Neural cell (in vitro differentiated cells): ENCODE measurements around the gene CDH4. TPM values are rescaled to one million over a fixed set of nuclear protein-coding genes. Genes with fewer than 3 reads are reported as not detected.

ENCODE experiments used
- H2AFZ ChIP-seq: fragments of 200-600, 300-800 bp; sonication (generic), shearing (Covaris generic); 2 replicates; pipeline ENCODE4 v1.6.0; 2014; ENCODE audit warnings: low read depth, mild to moderate bottlenecking, antibody characterized with exemption, low read length, moderate library complexity
- H3F3A ChIP-seq: fragments of 200-600 bp; shearing (Covaris generic); 2 replicates; pipeline ENCODE4 v1.6.1; 2016; ENCODE audit warnings: mild to moderate bottlenecking, moderate library complexity, mixed read lengths, antibody characterized with exemption, low read length; ENCODE audit not compliant: insufficient read depth, poor library complexity, severe bottlenecking
- H3K27ac ChIP-seq: fragments of 200-600, 300-800 bp; sonication (generic), shearing (Covaris generic); 2 replicates; pipeline ENCODE4 v1.5.1; 2014; ENCODE audit warnings: mild to moderate bottlenecking, low read length, moderate library complexity
- H3K27me3 ChIP-seq: fragments of 300-800, 200-600 bp; sonication (generic), shearing (Covaris generic); 2 replicates; pipeline ENCODE4 v1.6.0; 2014; ENCODE audit warnings: mild to moderate bottlenecking, low read depth, low read length, moderate library complexity; ENCODE audit not compliant: insufficient read depth
- H3K36me3 ChIP-seq: fragments of 300-800, 200-600 bp; sonication (generic), shearing (Covaris generic); 2 replicates; pipeline ENCODE4 v1.5.1; 2014; ENCODE audit warnings: mild to moderate bottlenecking, antibody characterized with exemption, low read length, moderate library complexity; ENCODE audit not compliant: insufficient read depth
- H3K4me2 ChIP-seq: fragments of 300-800, 200-600 bp; sonication (generic), shearing (Covaris generic); 2 replicates; pipeline ENCODE4 v1.6.0; 2014; ENCODE audit warnings: mild to moderate bottlenecking, low read length
- H3K4me3 ChIP-seq: fragments of 300-800, 200-600 bp; sonication (generic), shearing (Covaris generic); 2 replicates; pipeline ENCODE4 v1.5.1; 2014; ENCODE audit warnings: mild to moderate bottlenecking, low read length, moderate library complexity
- H3K79me2 ChIP-seq: fragments of 200-600 bp; shearing (Covaris generic); replicated peaks from 2 replicates; pipeline ENCODE4 v1.6.0; 2014; ENCODE audit warnings: mild to moderate bottlenecking, low read length, moderate library complexity; ENCODE audit not compliant: insufficient read depth
- H3K9ac ChIP-seq: fragments of 300-800, 200-600 bp; sonication (generic), shearing (Covaris generic); 2 replicates; pipeline ENCODE4 v1.6.1; 2016; ENCODE audit warnings: mild to moderate bottlenecking, low read length, mixed read lengths
- H3K9me2 ChIP-seq: fragments of 200-600 bp; shearing (Covaris generic); 2 replicates; pipeline ENCODE4 v1.6.1; 2016; ENCODE audit warnings: mild to moderate bottlenecking, low read length, mixed read lengths; ENCODE audit not compliant: insufficient read depth
- H3K9me3 ChIP-seq: fragments of 200-600, 300-800 bp; sonication (generic), shearing (Covaris generic); 2 replicates; pipeline ENCODE4 v1.6.1; 2016; ENCODE audit warnings: mild to moderate bottlenecking, mixed run types, low read length, moderate library complexity, mixed read lengths
- H4K20me1 ChIP-seq: fragments of 200-600 bp; shearing (Covaris generic); 2 replicates; pipeline ENCODE4 v1.6.1; 2016; ENCODE audit warnings: mild to moderate bottlenecking, mixed run types; ENCODE audit not compliant: insufficient read depth
- EP300 ChIP-seq: fragments of 450-650 bp; conservative IDR thresholded peaks from 2 replicates; pipeline ENCODE4 v1.6.1; 2014; ENCODE audit warnings: antibody characterized with exemption, mild to moderate bottlenecking, moderate library complexity; ENCODE audit not compliant: poor library complexity, severe bottlenecking
- EZH2 ChIP-seq: fragments of 200-600, 300-800 bp; shearing (Covaris generic), sonication (generic); IDR thresholded peaks from 2 replicates; pipeline ENCODE4 v1.6.1; 2014; ENCODE audit warnings: antibody characterized with exemption, low read length, borderline replicate concordance, mild to moderate bottlenecking; ENCODE audit not compliant: insufficient read depth, poor library complexity, severe bottlenecking
- MXI1 ChIP-seq: fragments of 450-650 bp; conservative IDR thresholded peaks from 2 replicates; pipeline ENCODE4 v1.6.1; 2014; ENCODE audit warnings: antibody characterized with exemption, mild to moderate bottlenecking; ENCODE audit not compliant: poor library complexity, severe bottlenecking
- POLR2AphosphoS5 ChIP-seq: IDR thresholded peaks from 2 replicates; pipeline ENCODE4 v1.6.1; 2012
- RAD21 ChIP-seq: fragments of 450-650 bp; conservative IDR thresholded peaks from 2 replicates; pipeline ENCODE4 v1.6.1; 2014; ENCODE audit warnings: antibody characterized with exemption, mild to moderate bottlenecking, moderate library complexity
- REST ChIP-seq: IDR thresholded peaks from 2 replicates; pipeline ENCODE4 v1.6.1; 2012; ENCODE audit warnings: borderline replicate concordance
- SMC3 ChIP-seq: fragments of 450-650 bp; conservative IDR thresholded peaks from 2 replicates; pipeline ENCODE4 v1.6.1; 2014; ENCODE audit warnings: antibody characterized with exemption, mild to moderate bottlenecking, moderate library complexity; ENCODE audit not compliant: poor library complexity
- TAF1 ChIP-seq: IDR thresholded peaks from 2 replicates; pipeline ENCODE4 v1.6.1; 2012; ENCODE audit warnings: low read depth
- polyA plus RNA-seq: library from polyadenylated mRNA; depleted of rRNA; stranded (reverse); fragments of >200 nt; gene quantifications from 2 replicates; pipeline ENCODE4 v1.2.3, GENCODE V29; 2014
- TF ChIP-seq, protein P1 (sequence below): fragments of 450-650 bp; IDR thresholded peaks from 2 replicates; pipeline ENCODE4 v1.5.1; 2014; ENCODE audit warnings: antibody characterized with exemption, mild to moderate bottlenecking, moderate library complexity; ENCODE audit not compliant: poor library complexity, severe bottlenecking

Gene CDH4
- polyA plus RNA-seq, 1 donor from 2014 or later = 24.6 TPM

DNA sequence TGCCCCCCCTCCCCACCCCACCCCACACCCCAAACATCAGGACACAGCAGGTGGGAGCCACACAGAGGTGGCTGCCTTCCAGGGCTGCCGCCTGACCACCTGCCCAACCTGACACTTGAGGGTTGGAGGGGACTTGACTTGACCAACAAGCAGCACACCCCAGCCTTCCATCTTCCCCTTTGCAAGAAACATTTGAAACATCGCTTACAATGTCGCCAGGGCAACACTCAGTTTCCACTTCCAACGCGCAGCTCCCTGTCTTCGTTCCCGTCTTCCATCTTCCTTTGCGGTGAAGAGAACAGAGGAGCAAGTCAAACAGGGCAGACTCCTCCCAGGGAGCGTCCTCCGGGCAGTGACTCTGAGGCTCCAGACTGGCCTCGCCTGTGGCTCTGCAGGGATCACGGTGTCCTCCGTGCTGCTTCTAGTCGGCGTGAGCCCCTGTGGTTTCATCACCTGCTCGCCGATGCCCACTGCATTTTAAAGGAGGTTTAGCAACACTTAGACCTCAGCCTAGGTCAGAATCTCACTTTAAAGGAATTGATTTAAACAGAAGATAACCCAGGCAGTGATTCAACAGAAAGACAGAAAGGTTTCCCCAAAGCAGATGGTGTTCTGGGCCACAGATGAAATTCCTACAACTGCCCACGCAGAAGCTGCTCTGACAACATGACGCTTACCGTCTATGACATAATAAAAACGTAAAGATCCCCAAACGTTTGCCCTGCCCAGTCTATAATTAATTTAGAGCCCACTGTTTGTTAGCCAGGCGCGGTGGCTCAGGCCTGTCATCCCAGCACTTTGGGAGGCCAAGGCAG, 682.9 kb downstream of the CDH4 start:
- H3K9me2 ChIP-seq = no peaks in the 10 kb centered on the region
- H3K9ac ChIP-seq = no peak overlapping the region
- no peak for TF ChIP-seq REST
- no peak overlapping the region for H3K4me3 ChIP-seq
- H4K20me1 ChIP-seq = no peaks in the 10 kb centered on the region
- no peaks in the 10 kb centered on the region for H3F3A ChIP-seq
- H2AFZ ChIP-seq = no peak overlapping the region
- no peaks in the 10 kb centered on the region for H3K27me3 ChIP-seq
- H3K4me2 ChIP-seq = no peak overlapping the region
- no peak overlapping the region for H3K27ac ChIP-seq
- H3K79me2 ChIP-seq = no peaks in the 10 kb centered on the region
- H3K9me3 ChIP-seq = no peaks in the 10 kb centered on the region
- no peaks in the 10 kb centered on the region for H3K36me3 ChIP-seq

DNA sequence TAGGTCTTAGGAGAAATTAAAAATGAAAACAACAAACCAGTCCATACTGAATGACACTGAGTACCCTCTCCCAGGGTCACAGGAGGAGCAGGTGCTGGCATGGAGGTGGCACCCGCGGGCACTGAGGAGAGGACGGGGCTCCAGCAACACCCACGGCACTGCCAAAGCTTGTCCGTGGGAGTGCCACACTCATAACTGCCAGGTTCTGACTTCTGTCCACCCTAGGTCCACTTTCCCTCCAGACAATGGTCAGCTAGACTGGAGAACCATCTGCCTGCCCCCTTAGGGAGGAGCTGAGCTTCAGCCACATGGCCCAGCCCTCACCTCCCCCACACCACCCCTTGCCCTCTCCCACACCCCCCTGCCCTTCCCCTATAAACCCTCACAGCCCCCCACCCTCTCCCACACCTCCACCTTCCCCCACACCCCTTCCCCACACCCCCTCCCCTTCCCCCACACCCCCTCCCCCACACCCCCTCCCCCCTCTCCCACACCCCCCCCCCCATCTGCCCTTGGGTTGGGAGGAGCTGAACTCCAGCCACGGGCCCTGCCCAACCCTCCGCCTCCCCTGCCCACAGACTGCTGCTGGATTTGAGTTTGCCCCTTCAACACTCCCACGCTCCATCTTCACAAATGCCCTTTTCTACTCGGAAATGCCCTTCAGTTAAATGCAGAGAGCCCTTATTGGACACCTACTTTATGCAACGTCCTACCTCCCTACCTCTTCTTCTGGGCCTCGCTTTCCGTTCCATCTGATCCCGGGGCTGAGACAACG, 684.1 kb downstream of the CDH4 start:
- H3K9me2 ChIP-seq = no peaks in the 10 kb centered on the region
- H3F3A ChIP-seq = no peaks in the 10 kb centered on the region
- H3K4me2 ChIP-seq = no peak overlapping the region
- H3K9me3 ChIP-seq = no peaks in the 10 kb centered on the region
- no peaks in the 10 kb centered on the region for H3K36me3 ChIP-seq
- H3K9ac ChIP-seq = no peak overlapping the region
- TF ChIP-seq EZH2 (no peak), MXI1 (no peak), TAF1 (no peak), SMC3 (no peak), REST (no peak), POLR2AphosphoS5 (no peak), EP300 (no peak), RAD21 (no peak)
- TF ChIP-seq, protein P1, sequence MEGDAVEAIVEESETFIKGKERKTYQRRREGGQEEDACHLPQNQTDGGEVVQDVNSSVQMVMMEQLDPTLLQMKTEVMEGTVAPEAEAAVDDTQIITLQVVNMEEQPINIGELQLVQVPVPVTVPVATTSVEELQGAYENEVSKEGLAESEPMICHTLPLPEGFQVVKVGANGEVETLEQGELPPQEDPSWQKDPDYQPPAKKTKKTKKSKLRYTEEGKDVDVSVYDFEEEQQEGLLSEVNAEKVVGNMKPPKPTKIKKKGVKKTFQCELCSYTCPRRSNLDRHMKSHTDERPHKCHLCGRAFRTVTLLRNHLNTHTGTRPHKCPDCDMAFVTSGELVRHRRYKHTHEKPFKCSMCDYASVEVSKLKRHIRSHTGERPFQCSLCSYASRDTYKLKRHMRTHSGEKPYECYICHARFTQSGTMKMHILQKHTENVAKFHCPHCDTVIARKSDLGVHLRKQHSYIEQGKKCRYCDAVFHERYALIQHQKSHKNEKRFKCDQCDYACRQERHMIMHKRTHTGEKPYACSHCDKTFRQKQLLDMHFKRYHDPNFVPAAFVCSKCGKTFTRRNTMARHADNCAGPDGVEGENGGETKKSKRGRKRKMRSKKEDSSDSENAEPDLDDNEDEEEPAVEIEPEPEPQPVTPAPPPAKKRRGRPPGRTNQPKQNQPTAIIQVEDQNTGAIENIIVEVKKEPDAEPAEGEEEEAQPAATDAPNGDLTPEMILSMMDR = no peak
- no peaks in the 10 kb centered on the region for H4K20me1 ChIP-seq
- no peak overlapping the region for H2AFZ ChIP-seq
- no peaks in the 10 kb centered on the region for H3K79me2 ChIP-seq
- no peak overlapping the region for H3K27ac ChIP-seq
- no peak overlapping the region for H3K4me3 ChIP-seq
- H3K27me3 ChIP-seq = no peaks in the 10 kb centered on the region
